GM18858 (cell line): ENCODE measurements around the gene IRX6.

Experiments used
- ATAC-seq: cut with Tn5 transposase; IDR thresholded peaks from one replicate; pipeline ENCODE4 v1.9.1; 2021; ENCODE audit not compliant: unreplicated experiment

The IRX6 gene

GRCh38 chr16:55323637-55324271 lies at the start of gene IRX6:
IRX6 (plus strand) TSS chr16:55324203; CDS start chr16:55325092, 889 bp downstream.
- no peak for ATAC-seq

DNA sequence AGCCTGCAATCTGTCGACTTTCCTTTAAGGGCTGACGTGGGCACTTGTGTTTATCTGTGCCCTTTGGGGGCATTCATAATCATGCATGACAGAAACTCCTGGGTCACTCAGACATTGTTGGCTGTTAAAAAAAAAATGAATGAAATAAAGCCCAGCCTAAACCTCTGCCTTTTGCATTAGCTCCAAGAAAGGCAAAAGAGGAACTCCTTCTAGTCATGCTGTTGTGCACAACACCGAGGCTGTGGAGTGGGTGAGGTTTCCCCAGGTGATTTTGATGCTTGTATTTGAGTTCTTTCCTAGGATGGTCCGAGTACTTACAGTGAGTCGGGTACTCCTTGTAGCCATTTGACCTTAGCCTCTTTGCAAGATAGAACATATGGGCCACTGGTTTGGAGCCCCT lies 49.6 kb upstream of the IRX6 start:
- no peak for ATAC-seq

DNA sequence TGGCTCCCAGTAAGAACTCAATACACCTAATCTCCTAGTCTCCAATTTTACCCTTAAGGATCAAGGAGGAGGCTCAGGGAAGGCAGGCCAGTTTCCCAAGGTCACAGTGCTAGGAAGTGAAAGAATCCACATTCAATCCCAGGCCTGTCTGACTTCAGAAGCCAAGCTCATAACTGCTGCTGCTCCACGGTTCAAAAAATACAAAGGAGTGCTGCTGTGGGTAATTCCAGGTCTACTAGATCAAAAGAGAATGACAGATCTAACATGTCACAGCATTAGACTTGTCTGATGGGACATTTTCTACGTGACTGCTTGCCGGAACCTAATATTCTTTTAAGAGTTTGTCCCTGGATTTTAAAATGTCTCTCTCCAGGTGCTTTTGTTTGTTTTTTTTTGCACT lies 48.8 kb upstream of the IRX6 start:
- no peak for ATAC-seq

GRCh38 chr16:55275869-55276268 lies 48.1 kb upstream of the IRX6 start:
- no peak for ATAC-seq

DNA sequence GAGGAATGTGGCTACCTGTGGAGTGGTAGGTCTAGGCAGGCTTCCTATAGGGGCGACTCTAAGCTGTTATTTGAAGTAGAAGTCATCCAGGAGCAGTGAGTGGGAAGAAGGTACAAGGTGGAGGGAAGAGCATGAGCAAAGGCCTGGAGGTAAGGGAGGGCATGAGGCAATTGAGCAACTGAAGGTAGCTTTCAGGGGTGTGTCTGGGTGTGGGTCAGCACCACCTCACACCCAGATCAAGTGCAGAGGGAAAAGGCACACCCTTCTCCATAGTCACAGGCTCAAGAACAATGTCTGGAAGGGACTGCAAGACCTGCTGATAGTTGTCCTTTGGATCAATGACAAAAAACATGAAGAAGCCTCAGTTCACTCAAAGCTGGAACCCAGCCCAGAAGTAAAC lies 46.5 kb upstream of the IRX6 start:
- ATAC-seq, result no peak

GRCh38 chr16:55279598-55279997 lies 44.4 kb upstream of the IRX6 start:
- ATAC-seq, result no peak

GRCh38 chr16:55280587-55280986 lies 43.4 kb upstream of the IRX6 start:
- no peak for ATAC-seq

DNA sequence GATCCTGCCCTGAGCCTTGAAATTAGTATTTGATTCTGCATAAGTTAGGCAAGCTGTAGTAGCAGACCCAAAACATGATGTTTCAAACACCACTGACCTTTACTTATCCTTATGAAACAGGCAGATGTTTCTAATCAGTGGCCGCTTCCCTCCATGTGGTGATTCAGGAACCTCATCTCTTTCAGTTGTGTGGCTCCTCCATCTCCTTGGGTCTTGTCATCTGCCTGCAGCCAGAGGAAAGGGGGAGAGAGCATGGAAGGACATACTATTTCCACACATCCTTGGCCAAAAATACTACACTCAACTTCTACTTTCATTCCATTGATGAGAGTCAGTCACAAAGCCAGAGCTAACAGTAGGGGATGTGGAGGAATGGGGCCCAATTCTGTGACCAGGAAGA lies 41.6 kb upstream of the IRX6 start:
- no peak for ATAC-seq

DNA sequence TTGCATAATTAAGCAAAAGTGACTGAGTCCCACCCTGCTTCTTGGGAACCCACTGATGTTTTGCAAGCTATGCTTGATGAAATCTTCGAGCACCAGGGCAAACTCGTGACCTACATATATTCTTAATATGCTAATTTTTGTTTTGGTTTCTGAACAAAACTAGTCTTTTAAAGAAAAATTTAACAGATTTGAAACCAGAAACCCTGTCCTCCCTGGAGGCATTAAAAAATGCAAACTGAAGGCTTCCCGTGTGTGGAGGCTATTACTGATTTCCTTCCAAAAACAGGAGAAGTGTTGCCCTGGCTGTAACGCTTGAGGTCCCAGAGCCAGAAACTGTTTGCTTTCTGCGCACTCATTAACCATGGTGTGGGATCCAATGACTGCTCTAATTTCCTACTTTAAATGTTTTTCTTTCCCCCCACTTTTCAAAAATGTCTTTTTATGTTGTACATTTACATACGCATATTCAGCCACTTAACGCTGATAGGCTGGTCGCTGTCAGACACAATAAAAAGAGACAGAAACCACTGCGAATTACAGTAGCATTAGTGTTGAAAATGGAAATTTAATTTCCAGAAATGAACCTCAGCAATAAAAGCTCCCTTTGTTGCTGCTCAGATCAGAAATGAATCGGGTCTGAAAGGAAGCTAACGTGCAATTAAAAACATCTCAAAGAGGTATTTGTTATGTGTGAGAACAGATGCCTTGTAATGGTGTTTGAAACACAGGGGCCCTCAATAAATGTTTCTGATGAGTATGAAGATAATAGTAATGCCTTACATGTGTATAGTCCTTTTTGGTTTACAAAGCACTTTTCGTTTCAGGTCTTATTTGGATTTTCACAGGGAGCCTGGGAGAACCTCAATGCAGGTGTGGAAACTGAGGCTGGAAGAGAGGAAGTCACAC lies 39.9 kb upstream of the IRX6 start:
- no peak for ATAC-seq

- no peak for ATAC-seq
Measured at GRCh38 chr16:55284718-55285099, 39.3 kb upstream of the IRX6 start.

DNA sequence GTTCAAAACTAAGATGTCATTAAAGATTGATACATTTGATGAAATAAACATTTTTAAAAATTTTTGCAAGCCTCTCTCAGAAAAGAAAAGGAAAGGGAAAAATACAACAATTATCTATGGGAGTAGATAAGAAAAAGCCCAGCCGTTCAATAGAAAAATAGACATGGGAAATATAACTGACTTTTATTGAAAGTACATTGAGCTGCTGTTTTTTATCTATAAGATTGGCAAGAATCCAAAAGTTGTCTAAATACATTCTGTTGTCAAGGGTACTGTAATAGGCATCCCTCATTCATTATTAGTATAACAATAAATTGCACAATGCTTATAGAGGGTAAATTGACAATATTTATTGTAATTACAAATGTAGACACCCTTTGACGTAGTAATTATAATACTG lies 38.4 kb upstream of the IRX6 start:
- ATAC-seq, result no peak

GRCh38 chr16:55289353-55289752 lies 34.6 kb upstream of the IRX6 start:
- no peak for ATAC-seq

- no peak for ATAC-seq
Measured at GRCh38 chr16:55291847-55292246, 32.2 kb upstream of the IRX6 start.

DNA sequence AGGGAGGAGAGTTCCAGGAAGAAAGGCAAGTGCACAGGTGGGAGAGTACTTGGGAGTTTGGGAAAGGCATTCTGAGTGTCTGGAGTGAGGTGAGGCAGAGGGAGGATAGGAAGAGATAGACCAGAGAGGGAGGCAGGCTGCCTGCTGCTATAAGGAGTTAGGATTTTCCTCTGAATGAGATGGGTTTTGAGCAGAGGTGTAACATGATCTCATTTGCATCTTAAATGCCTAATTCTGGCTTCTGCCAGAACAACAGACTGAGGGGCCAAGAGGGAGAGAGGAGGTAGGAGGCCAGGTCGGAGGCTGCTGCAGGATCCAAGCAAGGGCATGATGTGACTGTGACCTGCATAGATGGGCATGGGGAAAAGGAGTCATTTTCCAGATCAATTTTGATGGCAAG lies 31.5 kb upstream of the IRX6 start:
- ATAC-seq, result no peak

GRCh38 chr16:55294129-55294528 lies 29.9 kb upstream of the IRX6 start:
- ATAC-seq, result no peak

GRCh38 chr16:55294931-55295342 lies 29.1 kb upstream of the IRX6 start:
- ATAC-seq, result no peak

DNA sequence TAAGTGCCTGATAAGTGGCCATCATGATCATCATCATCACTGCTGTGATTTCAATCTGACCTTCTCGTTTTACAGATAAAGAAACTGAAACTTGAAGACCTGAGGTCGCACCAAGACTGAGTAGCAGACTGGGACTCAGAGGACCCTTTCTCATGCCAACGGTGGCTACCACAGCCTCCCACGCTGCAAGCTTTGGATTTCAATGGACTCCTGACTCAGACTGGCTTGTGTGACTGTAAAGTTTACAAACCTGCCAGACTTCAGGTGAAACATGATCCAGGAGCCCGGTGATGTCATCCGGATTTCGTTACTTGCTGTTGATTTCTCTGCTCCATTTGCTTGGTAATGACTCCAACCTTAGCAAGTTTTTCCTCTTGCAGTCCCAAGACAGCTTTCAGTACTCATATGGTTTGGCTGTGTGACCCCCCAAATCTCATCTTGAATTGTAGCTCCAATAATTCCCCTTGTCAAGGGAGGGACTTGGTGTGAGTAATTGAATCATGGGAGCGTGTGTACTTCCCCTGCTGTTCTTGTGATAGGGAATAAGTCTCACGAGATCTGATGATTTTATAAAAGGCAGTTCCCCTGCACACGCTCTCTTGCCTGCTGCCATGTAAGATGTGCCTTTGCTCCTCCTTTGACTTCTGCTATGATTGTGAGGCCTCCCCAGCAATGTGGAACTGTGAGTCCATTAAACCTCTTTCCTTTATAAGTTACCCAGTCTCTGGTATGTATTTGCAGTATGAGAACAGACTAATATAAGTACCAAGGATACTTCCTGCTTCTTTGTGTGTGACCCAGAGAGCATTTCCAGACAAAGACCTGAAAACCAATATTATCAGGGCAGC lies 26.7 kb upstream of the IRX6 start:
- no peak for ATAC-seq

GRCh38 chr16:55297910-55298479 lies 26.0 kb upstream of the IRX6 start:
- ATAC-seq, result no peak

DNA sequence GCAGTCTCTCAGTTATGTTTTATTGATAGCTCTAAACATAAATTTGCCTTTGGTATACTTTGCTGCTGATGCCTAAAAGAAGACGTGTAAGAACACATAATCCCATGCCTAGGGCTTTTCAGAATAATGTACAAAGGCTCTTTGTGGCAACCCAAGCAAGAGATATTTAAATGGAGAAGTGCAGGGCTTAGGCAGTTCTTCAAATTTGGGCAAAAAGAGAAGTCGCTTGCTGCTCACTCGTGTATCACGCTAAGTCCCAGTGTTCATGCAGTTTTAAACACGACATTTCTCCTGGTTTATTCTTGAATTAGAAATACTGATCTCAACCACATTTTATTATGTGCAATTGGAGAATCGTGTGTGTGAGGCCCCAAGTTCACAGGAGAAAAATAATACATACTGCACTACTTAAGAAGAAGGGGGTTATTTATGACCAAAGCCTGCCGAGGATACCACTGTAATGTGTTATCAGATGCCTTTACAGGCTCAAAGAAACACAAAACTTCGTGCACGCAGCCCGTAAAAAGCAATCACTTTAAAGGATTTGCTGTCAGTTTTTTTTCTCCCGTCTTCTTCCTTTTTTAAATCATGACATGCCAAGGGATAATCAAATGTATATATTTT lies 22.5 kb upstream of the IRX6 start:
- no peak for ATAC-seq

GRCh38 chr16:55302635-55303034 lies 21.4 kb upstream of the IRX6 start:
- no peak for ATAC-seq

DNA sequence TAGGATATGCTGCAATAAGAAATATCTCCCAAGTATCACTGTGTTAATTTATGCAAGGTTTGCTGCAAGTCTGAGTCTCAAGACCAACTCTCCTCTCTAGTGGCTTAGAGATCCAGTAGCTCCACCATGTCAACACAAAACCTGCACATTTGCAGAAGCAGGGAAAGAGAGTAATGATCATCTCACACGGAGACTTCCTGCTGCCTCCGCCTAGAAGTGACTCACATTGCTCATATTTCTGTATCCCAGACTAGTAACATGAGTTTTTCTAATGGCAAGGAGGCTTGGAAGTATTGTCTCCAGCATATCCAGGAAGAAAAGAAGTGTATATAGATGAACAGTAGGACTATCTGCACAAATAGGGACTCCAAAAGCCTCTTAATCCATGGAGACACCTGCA lies 15.0 kb upstream of the IRX6 start:
- ATAC-seq, result no peak
